Liver (tissue), 3 donors: ENCODE measurements around the gene ADIRF.

Experiments
- ATF3 ChIP-seq: IDR thresholded peaks from 2 replicates; pipeline ENCODE4 v1.6.1; 2016; ENCODE audit warnings: antibody characterized with exemption
- CTCF ChIP-seq: fragments of 150-350 bp; IDR thresholded peaks from 2 replicates; pipeline ENCODE4 v1.5.1; 2017; ENCODE audit warnings: improper control_type of control experiment, low read depth, low read length; ENCODE audit not compliant: missing input control
- EGR1 ChIP-seq, 2 donors: IDR thresholded peaks; 2 replicates each; pipeline ENCODE4 v1.6.1; 2016 to 2018; ENCODE audit warnings: antibody characterized with exemption in 2 of 2, low read depth in 2 of 2
- FOXA1 ChIP-seq: IDR thresholded peaks from 2 replicates; pipeline ENCODE4 v1.6.1; 2016; ENCODE audit warnings: antibody characterized with exemption
- GABPA ChIP-seq, 2 donors: IDR thresholded peaks in 1 of 2; conservative IDR thresholded peaks in 1 of 2; 2 replicates each; pipeline ENCODE4 v1.6.1; 2016; ENCODE audit warnings: antibody characterized with exemption in 2 of 2, mild to moderate bottlenecking in 1 of 2, moderate library complexity in 1 of 2
- HNF4G ChIP-seq: IDR thresholded peaks from 2 replicates; pipeline ENCODE4 v1.6.1; 2016; ENCODE audit warnings: antibody characterized with exemption
- JUND ChIP-seq, 2 donors: IDR thresholded peaks; 2 replicates each; pipeline ENCODE4 v1.6.1; 2016; ENCODE audit warnings: antibody characterized with exemption in 2 of 2
- MAX ChIP-seq: IDR thresholded peaks from 2 replicates; pipeline ENCODE4 v1.6.1; 2016; ENCODE audit warnings: antibody characterized with exemption
- RAD21 ChIP-seq, 2 donors: IDR thresholded peaks; 2 replicates each; pipeline ENCODE4 v1.6.1; 2016; ENCODE audit warnings: antibody characterized with exemption in 2 of 2, mild to moderate bottlenecking in 2 of 2
- REST ChIP-seq: IDR thresholded peaks from 2 replicates; pipeline ENCODE4 v1.6.1; 2016; ENCODE audit warnings: antibody characterized with exemption, mild to moderate bottlenecking
- TAF1 ChIP-seq: conservative IDR thresholded peaks from 2 replicates; pipeline ENCODE4 v1.6.1; 2016; ENCODE audit warnings: antibody characterized with exemption, mild to moderate bottlenecking
- YY1 ChIP-seq: IDR thresholded peaks from 2 replicates; pipeline ENCODE4 v1.6.1; 2016; ENCODE audit warnings: antibody characterized with exemption, mild to moderate bottlenecking
- ZBTB33 ChIP-seq: IDR thresholded peaks from 2 replicates; pipeline ENCODE4 v1.6.1; 2016; ENCODE audit warnings: antibody characterized with exemption
- donor health status: healthy.
- donor health status: healthy.

GRCh38 chr10:86944907-86945306 is 23.4 kb upstream of the ADIRF start:
- TF ChIP-seq CTCF = no peak
- TF ChIP-seq TAF1 = no peak
- no peak for TF ChIP-seq EGR1 (IDR thresholded peaks at IDR 0.05; ENCODE audit: low read depth in 2 of 2)
- TF ChIP-seq JUND (IDR thresholded peaks at IDR 0.05) = no peak
- no peak for TF ChIP-seq ZBTB33
- no peak for TF ChIP-seq RAD21 (IDR thresholded peaks at IDR 0.05)
- no peak for TF ChIP-seq FOXA1
- TF ChIP-seq GABPA (IDR thresholded peaks at IDR 0.05 in 1 of 2, conservative IDR thresholded peaks at IDR 0.05 in 1 of 2) = no peak
- TF ChIP-seq HNF4G = no peak
- no peak for TF ChIP-seq YY1
- TF ChIP-seq MAX = no peak
- no peak for TF ChIP-seq ATF3
- TF ChIP-seq REST = no peak
